Endothelial cell of umbilical vein (primary cell): Measurements from ENCODE around the gene SLC9A9. TPM values are rescaled to one million over a fixed set of nuclear protein-coding genes. Genes with fewer than 3 reads are reported as not detected.

Experiments used
- BruUV-seq: library from RNA; stranded (reverse); fragments of 400-500 nt; replicated peaks from 2 replicates; lab custom pipeline; 2021; lab: Mats Ljungman, UMichigan
- CTCF ChIA-PET: fragments of 300-600, 350-600 bp; sonication (Branson Sonifier 250); formaldehyde crosslinking; loops from one replicate; lab custom pipeline; 2021; ENCODE audit warnings: antibody characterized with exemption, inconsistent platforms; lab: Charles Lee
- POLR2A ChIA-PET: fragments of 300-600, 350-600 bp; sonication (Branson Sonifier 250); formaldehyde crosslinking; loops from one replicate; lab custom pipeline; 2021; ENCODE audit warnings: antibody characterized with exemption, inconsistent platforms; lab: Charles Lee
- DNase-seq: peaks from one replicate; pipeline ENCODE4 v3.0.0-alpha.2; 2011; ENCODE audit warnings: low read depth, low spot score
- FAIRE-seq: peaks from 2 replicates; lab custom pipeline; 2011; peaks lifted over from hg19 to GRCh38; lab: Jason Lieb, UNC
- H2AFZ ChIP-seq: 2 replicates; pipeline ENCODE4 v1.6.0; 2012; ENCODE audit warnings: low read depth, low read length, control low read depth, inconsistent platforms
- H3K27ac ChIP-seq: 2 replicates; pipeline ENCODE4 v1.5.1; 2011; ENCODE audit warnings: low read depth, mild to moderate bottlenecking, control low read depth, low read length, moderate library complexity; ENCODE audit not compliant: insufficient read depth
- H3K27me3 ChIP-seq, 2 experiments: 2 replicates each; pipeline versions ENCODE4 v1.6.0 to v1.6.1; 2011; ENCODE audit warnings: low read length in 2 of 2, mixed read lengths in 1 of 2; ENCODE audit not compliant: control insufficient read depth in 2 of 2, insufficient read depth in 2 of 2
- H3K36me3 ChIP-seq, 2 experiments: 2 replicates in 1 of 2; 3 replicates in 1 of 2; pipeline ENCODE4 v1.5.1; 2011; ENCODE audit warnings: low read length in 2 of 2, mild to moderate bottlenecking in 1 of 2, moderate library complexity in 1 of 2; ENCODE audit not compliant: control insufficient read depth in 2 of 2, insufficient read depth in 2 of 2; ENCODE audit errors: extremely low read depth in 1 of 2
- H3K4me1 ChIP-seq: 3 replicates; pipeline ENCODE4 v1.5.1; 2011; ENCODE audit warnings: mild to moderate bottlenecking, low read length; ENCODE audit not compliant: control insufficient read depth, insufficient read depth; ENCODE audit errors: extremely low read depth
- H3K4me2 ChIP-seq: 2 replicates; pipeline ENCODE4 v1.6.1; 2011; ENCODE audit warnings: low read length, control low read depth, mixed read lengths; ENCODE audit not compliant: insufficient read depth
- H3K4me3 ChIP-seq, 3 experiments: fragments of 200-600 bp in 1 of 3; sonication (generic), shearing (Covaris generic) in 1 of 3; replicated peaks in 1 of 3; 2 replicates each; pipeline ENCODE4 v1.5.1; 2011 to 2016; ENCODE audit warnings: control low read depth in 3 of 3, low read length in 3 of 3, mild to moderate bottlenecking in 2 of 3, inconsistent platforms in 1 of 3, low read depth in 1 of 3, moderate library complexity in 1 of 3; ENCODE audit not compliant: insufficient read depth in 1 of 3
- H3K79me2 ChIP-seq: 2 replicates; pipeline ENCODE4 v1.6.0; 2012; ENCODE audit warnings: low read length, inconsistent platforms; ENCODE audit not compliant: control insufficient read depth, insufficient read depth
- H3K9ac ChIP-seq: replicated peaks from 2 replicates; pipeline ENCODE3; 2011; ENCODE audit warnings: low read length, control low read depth; ENCODE audit not compliant: insufficient read depth; ENCODE audit errors: extremely low read depth
- H3K9me1 ChIP-seq: replicated peaks from 3 replicates; pipeline ENCODE4 v1.6.0; 2011; ENCODE audit warnings: mild to moderate bottlenecking, low read length; ENCODE audit not compliant: control insufficient read depth, insufficient read depth; ENCODE audit errors: extremely low read depth
- H3K9me3 ChIP-seq: replicated peaks from 2 replicates; pipeline ENCODE4 v1.5.1; 2012; ENCODE audit warnings: low read length, inconsistent platforms; ENCODE audit not compliant: control insufficient read depth, insufficient read depth
- H4K20me1 ChIP-seq: replicated peaks from 2 replicates; pipeline ENCODE3; 2011; ENCODE audit warnings: mild to moderate bottlenecking, low read length; ENCODE audit not compliant: control insufficient read depth, insufficient read depth; ENCODE audit errors: extremely low read depth
- CTCF ChIP-seq, 2 donors: IDR thresholded peaks; 1 replicate in 1 of 2; 2 replicates in 1 of 2; pipeline ENCODE4 v1.5.1; 2011; ENCODE audit warnings: low read length in 2 of 2, mild to moderate bottlenecking in 2 of 2, moderate library complexity in 2 of 2, control low read depth in 1 of 2, inconsistent platforms in 1 of 2, low read depth in 1 of 2; ENCODE audit not compliant: insufficient read depth in 1 of 2; ENCODE audit errors: extremely low read depth in 1 of 2
- EZH2 ChIP-seq: IDR thresholded peaks from 2 replicates; pipeline ENCODE4 v1.6.1; 2012; ENCODE audit warnings: borderline replicate concordance, low read depth, mild to moderate bottlenecking, moderate library complexity, low read length, inconsistent platforms; ENCODE audit not compliant: severe bottlenecking
- FOS ChIP-seq: IDR thresholded peaks from 2 replicates; pipeline ENCODE4 v1.6.1; 2011; ENCODE audit warnings: mild to moderate bottlenecking, low read length, moderate library complexity, borderline replicate concordance; ENCODE audit not compliant: insufficient read depth
- GATA2 ChIP-seq: IDR thresholded peaks from 2 replicates; pipeline ENCODE4 v1.7.0; 2011; ENCODE audit warnings: low read depth, mild to moderate bottlenecking, moderate library complexity, mixed read lengths, low read length; ENCODE audit not compliant: insufficient read length, insufficient read depth
- JUN ChIP-seq: IDR thresholded peaks from 2 replicates; pipeline ENCODE4 v1.6.1; 2011; ENCODE audit warnings: borderline replicate concordance, low read depth; ENCODE audit not compliant: insufficient read length, insufficient read depth
- MYC ChIP-seq: IDR thresholded peaks from one replicate; pipeline ENCODE4 v1.6.1; 2011; ENCODE audit warnings: mild to moderate bottlenecking, low read depth, low read length
- POLR2A ChIP-seq: IDR thresholded peaks from 2 replicates; pipeline ENCODE4 v1.6.1; 2012; ENCODE audit warnings: low read depth, mild to moderate bottlenecking, control low read depth, low read length
- POLR2AphosphoS5 ChIP-seq: IDR thresholded peaks from 2 replicates; pipeline ENCODE4 v1.6.1; 2012; ENCODE audit warnings: low read depth, mild to moderate bottlenecking, control low read depth, low read length, moderate library complexity; ENCODE audit not compliant: insufficient read depth
- dilution Hi-C: fragments of 300-500 bp; cut with MboI; formaldehyde crosslinking; loops from one replicate; pipeline ENCODE4 v1.15.0; 2019; ENCODE audit warnings: low sequenced_read_pairs; ENCODE audit not compliant: extremely low pct_ligation_motif_present
- intact Hi-C: fragments of 100-400 bp; cut with micrococcal nuclease; formaldehyde crosslinking; loops from one replicate; pipeline ENCODE4 v1.10.0; 2022
- polyA plus RNA-seq, 4 experiments: library from polyadenylated mRNA; depleted of rRNA in 3 of 4; stranded (reverse) in 3 of 4; unstranded in 1 of 4; fragments of >200 nt; gene quantifications; 2 replicates each; pipeline versions ENCODE4 v1.2.1 to v1.2.3, GENCODE V29; 2011 to 2012; ENCODE audit warnings: missing spikeins in 1 of 4
- total RNA-seq: library from RNA; stranded (reverse); gene quantifications from 2 replicates; pipeline ENCODE4 v1.2.3, GENCODE V29; 2021
- TF ChIP-seq, protein P1 (sequence below): IDR thresholded peaks from 2 replicates; pipeline ENCODE4 v1.6.1; 2011; ENCODE audit not compliant: insufficient read depth, insufficient read length

The SLC9A9 gene
- total and polyA plus RNA-seq, 2 donors (not counting 3 experiments of a cell fraction or from before 2014, with no cell fraction given): 1.5 to 1.8 TPM

DNA sequence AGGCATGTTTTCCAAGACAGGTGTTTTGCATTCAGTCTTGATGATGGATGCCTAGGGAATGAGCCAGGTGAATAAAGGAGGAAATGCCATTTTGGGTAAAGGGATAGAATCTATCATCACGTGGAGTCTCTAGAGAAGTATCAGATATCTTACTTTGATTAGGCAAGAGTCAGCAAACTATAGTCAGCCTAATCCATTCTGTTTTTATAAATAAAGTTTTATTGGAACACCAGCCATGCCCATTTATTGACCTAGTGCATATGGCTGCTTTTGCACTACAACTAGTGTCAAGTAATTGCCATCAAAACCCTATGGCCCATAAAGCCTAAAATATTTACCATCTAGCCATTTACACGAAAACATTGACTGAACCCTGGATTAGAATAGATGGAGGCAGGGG lies 231.2 kb downstream of the SLC9A9 start:
- H3K9me1 ChIP-seq: no peaks in the 10 kb centered on the region
- dilution Hi-C loops (no loop called here), intact Hi-C loops (no loop called here)
- H3K4me1 ChIP-seq: no peaks in the 10 kb centered on the region
- H4K20me1 ChIP-seq: no peaks in the 10 kb centered on the region
- DNase-seq: no peak
- no TSS peak for BruUV-seq
- no peak for FAIRE-seq
- H3K79me2 ChIP-seq: no peaks in the 10 kb centered on the region
- CTCF ChIA-PET: interaction anchor here (3.2 kb wide), 1 partner anchor 8 kb away, joined by 8 read pairs; no protein-coding TSS in a partner anchor
- TF ChIP-seq CTCF (IDR thresholded peaks at IDR 0.05; ENCODE audit: extremely low read depth in 1 of 2, insufficient read depth in 1 of 2, low read depth in 1 of 2, low read length in 2 of 2): no peak
- TF ChIP-seq GATA2: no peak
- TF ChIP-seq POLR2AphosphoS5: no peak
- no peak for TF ChIP-seq POLR2A
- TF ChIP-seq EZH2: no peak
- no peak for TF ChIP-seq MYC
- no peak for TF ChIP-seq FOS
- no peak for TF ChIP-seq JUN
- TF ChIP-seq, protein P1, sequence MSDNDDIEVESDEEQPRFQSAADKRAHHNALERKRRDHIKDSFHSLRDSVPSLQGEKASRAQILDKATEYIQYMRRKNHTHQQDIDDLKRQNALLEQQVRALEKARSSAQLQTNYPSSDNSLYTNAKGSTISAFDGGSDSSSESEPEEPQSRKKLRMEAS: no peak
- no peak overlapping the region for H3K9ac ChIP-seq
- H3K27ac ChIP-seq: no peak overlapping the region
- no peak overlapping the region for H3K4me3 ChIP-seq
- H3K36me3 ChIP-seq: no peaks in the 10 kb centered on the region
- H3K9me3 ChIP-seq: no peaks in the 10 kb centered on the region
- no peak overlapping the region for H3K4me2 ChIP-seq
- H3K27me3 ChIP-seq: no peaks in the 10 kb centered on the region
- H2AFZ ChIP-seq: no peak overlapping the region
- POLR2A ChIA-PET: no interaction called here
